Measurements from ENCODE around the gene FAIM2.

Gene FAIM2

GRCh38 chr12:49917166-49917787 lies 13.6 kb upstream of the FAIM2 start:
- no peak for DNase-seq (ENCODE audit: low read depth)

- DNase-seq (ENCODE audit: low read depth) = no peak
Observed at GRCh38 chr12:49916129-49916919, 12.6 kb upstream of the FAIM2 start.

GRCh38 chr12:49912345-49913255 lies 8.9 kb upstream of the FAIM2 start:
- DNase-seq (ENCODE audit: low read depth) = no peak

GRCh38 chr12:49911213-49911605 lies 7.5 kb upstream of the FAIM2 start:
- no peak for DNase-seq (ENCODE audit: low read depth)

- DNase-seq (ENCODE audit: low read depth) = no peak
Observed at GRCh38 chr12:49910331-49911212, 6.9 kb upstream of the FAIM2 start.

GRCh38 chr12:49909826-49910225 lies 6.1 kb upstream of the FAIM2 start:
- no peak for DNase-seq (ENCODE audit: low read depth)

GRCh38 chr12:49909356-49909755 lies 5.7 kb upstream of the FAIM2 start:
- no peak for DNase-seq (ENCODE audit: low read depth)

GRCh38 chr12:49907352-49907751 lies 3.7 kb upstream of the FAIM2 start:
- DNase-seq (ENCODE audit: low read depth) = no peak

GRCh38 chr12:49905718-49906314 lies 2.1 kb upstream of the FAIM2 start:
- no peak for DNase-seq (ENCODE audit: low read depth)

- DNase-seq (ENCODE audit: low read depth) = no peak
Observed at GRCh38 chr12:49904601-49905000, 901 bp upstream of the FAIM2 start.

- no peak for DNase-seq (ENCODE audit: low read depth)
Observed at GRCh38 chr12:49903351-49903699, 375 bp downstream of the FAIM2 start.

GRCh38 chr12:49902399-49903350 lies 1.0 kb downstream of the FAIM2 start:
- DNase-seq (ENCODE audit: low read depth) = no peak

- DNase-seq (ENCODE audit: low read depth) = no peak
Observed at GRCh38 chr12:49901986-49902385, 1.7 kb downstream of the FAIM2 start.

- no peak for DNase-seq (ENCODE audit: low read depth)
Observed at GRCh38 chr12:49901026-49901425, 2.7 kb downstream of the FAIM2 start.

GRCh38 chr12:49900371-49900770 lies 3.3 kb downstream of the FAIM2 start:
- DNase-seq (ENCODE audit: low read depth) = no peak

GRCh38 chr12:49899921-49900320 lies 3.8 kb downstream of the FAIM2 start:
- no peak for DNase-seq (ENCODE audit: low read depth)

GRCh38 chr12:49899286-49899843 lies 4.3 kb downstream of the FAIM2 start:
- DNase-seq (ENCODE audit: low read depth) = no peak

GRCh38 chr12:49897276-49897675 lies 6.4 kb downstream of the FAIM2 start:
- no peak for DNase-seq (ENCODE audit: low read depth)

GRCh38 chr12:49895773-49896172 lies 7.9 kb downstream of the FAIM2 start:
- no peak for DNase-seq (ENCODE audit: low read depth)

- no peak for DNase-seq (ENCODE audit: low read depth)
Observed at GRCh38 chr12:49894751-49895148, 8.9 kb downstream of the FAIM2 start.
